DND-41 (cell line): ENCODE data around the gene ESR1.

Experiments used
- ATAC-seq: fragments of 200-7000 bp; cut with Tn5 transposase; 3 replicates; pipeline ENCODE4 v1.9.1; 2021; ENCODE audit warnings: low read depth; ENCODE audit not compliant: insufficient read depth
- DNase-seq: peaks from one replicate; pipeline ENCODE4 v3.0.0-alpha.2; 2020
- H2AFZ ChIP-seq: 2 replicates; pipeline ENCODE4 v1.6.0; 2012; ENCODE audit warnings: low read depth, low read length
- H3K27ac ChIP-seq: 2 replicates; pipeline ENCODE4 v1.5.1; 2012; ENCODE audit warnings: low read length, inconsistent platforms
- H3K27me3 ChIP-seq: fragments of 200-600 bp; sonication (generic); 2 replicates; pipeline ENCODE4 v1.6.0; 2012; ENCODE audit warnings: low read length, mild to moderate bottlenecking, inconsistent platforms; ENCODE audit not compliant: insufficient read depth, poor library complexity
- H3K36me3 ChIP-seq: 2 replicates; pipeline ENCODE4 v1.5.1; 2012; ENCODE audit warnings: low read length, inconsistent platforms; ENCODE audit not compliant: insufficient read depth
- H3K4me1 ChIP-seq: 2 replicates; pipeline ENCODE4 v1.5.1; 2012; ENCODE audit warnings: mild to moderate bottlenecking, low read length; ENCODE audit not compliant: insufficient read depth
- H3K4me2 ChIP-seq: 2 replicates; pipeline ENCODE4 v1.6.0; 2012; ENCODE audit warnings: mild to moderate bottlenecking, moderate library complexity, low read length, inconsistent platforms; ENCODE audit not compliant: insufficient read depth
- H3K4me3 ChIP-seq, 2 experiments: fragments of 200-600 bp in 1 of 2; shearing (Covaris generic) in 1 of 2; 2 replicates each; pipeline ENCODE4 v1.5.1; 2012 to 2016; ENCODE audit warnings: inconsistent platforms in 2 of 2, low read length in 2 of 2, mild to moderate bottlenecking in 2 of 2, low read depth in 1 of 2, moderate library complexity in 1 of 2
- H3K79me2 ChIP-seq: 2 replicates; pipeline ENCODE4 v1.6.0; 2012; ENCODE audit warnings: low read length, inconsistent platforms; ENCODE audit not compliant: insufficient read depth
- H3K9ac ChIP-seq: 2 replicates; pipeline ENCODE4 v1.6.0; 2012; ENCODE audit warnings: low read depth, mild to moderate bottlenecking, inconsistent platforms, low read length, moderate library complexity
- H3K9me3 ChIP-seq: 2 replicates; pipeline ENCODE4 v1.5.1; 2012; ENCODE audit warnings: low read length, moderate library complexity, mild to moderate bottlenecking, inconsistent platforms; ENCODE audit not compliant: insufficient read depth, severe bottlenecking
- H4K20me1 ChIP-seq: 2 replicates; pipeline ENCODE4 v1.6.0; 2012; ENCODE audit warnings: low read length; ENCODE audit not compliant: insufficient read depth
- EZH2 ChIP-seq: IDR thresholded peaks from 3 replicates; pipeline ENCODE4 v1.6.1; 2012; ENCODE audit warnings: borderline replicate concordance, low read depth, mild to moderate bottlenecking, moderate library complexity, low read length, inconsistent platforms; ENCODE audit not compliant: severe bottlenecking
- TF ChIP-seq, protein P1 (sequence below): IDR thresholded peaks from 2 replicates; pipeline ENCODE4 v1.5.1; 2012; ENCODE audit warnings: borderline replicate concordance, low read length, moderate library complexity, mild to moderate bottlenecking; ENCODE audit not compliant: poor library complexity, severe bottlenecking; ENCODE audit errors: extremely low read depth

Gene ESR1

DNA sequence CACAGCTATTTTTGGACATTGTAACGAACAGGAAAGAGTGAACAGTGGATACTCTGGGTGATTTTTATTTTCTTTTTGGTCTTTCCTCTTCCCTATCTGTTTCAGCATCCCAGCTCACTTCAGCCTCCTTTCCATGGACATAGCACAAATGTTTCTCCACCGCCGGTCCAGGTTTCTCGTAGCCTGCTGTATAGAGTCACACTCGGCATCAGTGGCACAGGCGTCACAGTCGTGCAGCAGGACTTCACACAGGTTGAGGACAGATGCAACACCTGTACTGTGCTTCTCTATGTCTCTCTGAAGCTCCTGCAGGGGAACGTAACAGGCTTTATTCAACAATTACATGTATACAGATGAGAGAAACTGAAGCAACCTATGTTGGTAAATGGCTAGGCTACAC lies 348.3 kb downstream of the ESR1 start:
- no peak for TF ChIP-seq EZH2
- TF ChIP-seq, protein P1, sequence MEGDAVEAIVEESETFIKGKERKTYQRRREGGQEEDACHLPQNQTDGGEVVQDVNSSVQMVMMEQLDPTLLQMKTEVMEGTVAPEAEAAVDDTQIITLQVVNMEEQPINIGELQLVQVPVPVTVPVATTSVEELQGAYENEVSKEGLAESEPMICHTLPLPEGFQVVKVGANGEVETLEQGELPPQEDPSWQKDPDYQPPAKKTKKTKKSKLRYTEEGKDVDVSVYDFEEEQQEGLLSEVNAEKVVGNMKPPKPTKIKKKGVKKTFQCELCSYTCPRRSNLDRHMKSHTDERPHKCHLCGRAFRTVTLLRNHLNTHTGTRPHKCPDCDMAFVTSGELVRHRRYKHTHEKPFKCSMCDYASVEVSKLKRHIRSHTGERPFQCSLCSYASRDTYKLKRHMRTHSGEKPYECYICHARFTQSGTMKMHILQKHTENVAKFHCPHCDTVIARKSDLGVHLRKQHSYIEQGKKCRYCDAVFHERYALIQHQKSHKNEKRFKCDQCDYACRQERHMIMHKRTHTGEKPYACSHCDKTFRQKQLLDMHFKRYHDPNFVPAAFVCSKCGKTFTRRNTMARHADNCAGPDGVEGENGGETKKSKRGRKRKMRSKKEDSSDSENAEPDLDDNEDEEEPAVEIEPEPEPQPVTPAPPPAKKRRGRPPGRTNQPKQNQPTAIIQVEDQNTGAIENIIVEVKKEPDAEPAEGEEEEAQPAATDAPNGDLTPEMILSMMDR, result no peak
- Histone ChIP-seq H3K9ac (no peak overlapping the region), H3K4me3 (no peak overlapping the region), H3K4me1 (no peaks in the 10 kb centered on the region), H3K4me2 (no peak overlapping the region), H3K27ac (no peak overlapping the region), H4K20me1 (no peaks in the 10 kb centered on the region), H3K36me3 (peaks cover 22% of the 10 kb centered on the region), H3K79me2 (no peaks in the 10 kb centered on the region), H3K27me3 (no peaks in the 10 kb centered on the region), H2AFZ (no peak overlapping the region), H3K9me3 (no peaks in the 10 kb centered on the region)
- DNase-seq, result no peak
- ATAC-seq, result no peak

DNA sequence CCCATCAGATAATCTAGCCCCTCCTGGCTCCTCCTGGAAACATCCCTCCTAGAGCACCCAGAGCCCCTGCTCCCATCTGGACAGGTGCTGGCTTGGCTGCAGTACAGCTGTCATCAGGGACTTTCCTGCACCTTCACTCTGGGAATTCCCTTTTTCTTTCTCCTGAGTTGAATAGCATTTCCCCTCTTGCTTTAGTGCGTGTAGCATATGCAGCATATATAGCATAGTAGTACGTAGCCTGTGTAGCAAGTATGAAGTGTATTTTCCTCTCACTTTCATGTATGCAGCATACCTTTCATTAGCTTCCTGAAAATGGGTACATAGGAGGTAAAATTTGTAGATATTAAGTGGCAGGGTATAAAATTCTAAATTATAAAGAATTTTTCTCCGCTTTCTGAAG lies 352.9 kb downstream of the ESR1 start:
- no peak overlapping the region for H3K9ac ChIP-seq
- ATAC-seq, result no peak
- TF ChIP-seq, protein P1, result no peak
- TF ChIP-seq EZH2, result no peak

DNA sequence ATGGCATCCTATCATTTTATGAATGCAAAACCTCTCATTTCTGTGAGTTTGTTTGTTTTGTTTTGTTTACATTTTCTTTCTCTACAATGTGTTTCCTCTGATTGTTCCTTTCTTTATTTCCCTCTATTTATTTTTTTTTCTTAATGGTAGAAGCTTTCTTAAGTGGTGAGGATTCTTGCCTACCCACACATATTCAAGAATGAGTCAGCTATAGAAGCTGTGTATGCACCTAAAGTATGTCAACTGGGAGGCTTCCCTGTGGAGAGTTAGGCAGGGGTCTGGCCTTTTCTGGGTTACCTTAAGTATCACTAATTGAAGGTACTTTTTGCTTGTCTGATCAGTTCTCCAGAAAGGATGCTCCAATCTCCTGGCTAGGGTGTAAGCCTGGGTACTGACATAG lies 354.0 kb downstream of the ESR1 start:
- H3K4me3 ChIP-seq, result no peak overlapping the region
- ATAC-seq, result no peak
- peaks cover 7% of the 10 kb centered on the region; the same call in 1 of the 2 replicates for H3K36me3 ChIP-seq

More for the DNA sequence above, 352.9 kb downstream of the ESR1 start:
- no peak for DNase-seq
- Histone ChIP-seq H3K79me2 (no peaks in the 10 kb centered on the region), H4K20me1 (no peaks in the 10 kb centered on the region), H3K4me2 (no peak overlapping the region), H2AFZ (no peak overlapping the region), H3K4me3 (no peak overlapping the region), H3K9me3 (no peaks in the 10 kb centered on the region), H3K4me1 (no peaks in the 10 kb centered on the region), H3K27ac (no peak overlapping the region), H3K27me3 (no peaks in the 10 kb centered on the region), H3K36me3 (peaks cover 5% of the 10 kb centered on the region; the same call in 1 of the 2 replicates)

More for the DNA sequence above, 354.0 kb downstream of the ESR1 start:
- H3K4me2 ChIP-seq, result no peak overlapping the region
- DNase-seq, result no peak
- H3K27ac ChIP-seq, result no peak overlapping the region
- no peaks in the 10 kb centered on the region for H3K9me3 ChIP-seq
- TF ChIP-seq, protein P1, result no peak
- TF ChIP-seq EZH2, result no peak
- no peaks in the 10 kb centered on the region for H3K79me2 ChIP-seq
- no peaks in the 10 kb centered on the region for H3K27me3 ChIP-seq
- H4K20me1 ChIP-seq, result no peaks in the 10 kb centered on the region
- H2AFZ ChIP-seq, result no peak overlapping the region
- no peak overlapping the region for H3K9ac ChIP-seq
- H3K4me1 ChIP-seq, result no peaks in the 10 kb centered on the region
